Panc1 (cell line): ENCODE results near the gene TTC39B.

ENCODE experiments used
- POLR2AphosphoS5 ChIP-seq: IDR thresholded peaks from 2 replicates; pipeline ENCODE4 v1.6.1; 2012; ENCODE audit warnings: mild to moderate bottlenecking, low read depth, low read length, moderate library complexity
- SIN3A ChIP-seq: IDR thresholded peaks from 2 replicates; pipeline ENCODE4 v1.6.1; 2012; ENCODE audit warnings: low read depth, mild to moderate bottlenecking, low read length, moderate library complexity, borderline replicate concordance; ENCODE audit not compliant: insufficient read depth
- TCF7L2 ChIP-seq: IDR thresholded peaks from 2 replicates; pipeline ENCODE4 v1.6.1; 2011; ENCODE audit warnings: mild to moderate bottlenecking, low read depth, low read length, inconsistent platforms
- TF ChIP-seq, protein P1 (sequence below): fragments of 450-650 bp; IDR thresholded peaks from 2 replicates; pipeline ENCODE4 v1.5.1; 2017; ENCODE audit warnings: mild to moderate bottlenecking
- TF ChIP-seq, protein P2 (sequence below), 2 experiments: IDR thresholded peaks; 2 replicates each; pipeline ENCODE4 v1.6.1; 2011 to 2012; ENCODE audit warnings: low read depth in 2 of 2, control low read depth in 1 of 2, low read length in 1 of 2, mild to moderate bottlenecking in 1 of 2, moderate library complexity in 1 of 2; ENCODE audit not compliant: insufficient read depth in 1 of 2

- TF ChIP-seq, protein P1, sequence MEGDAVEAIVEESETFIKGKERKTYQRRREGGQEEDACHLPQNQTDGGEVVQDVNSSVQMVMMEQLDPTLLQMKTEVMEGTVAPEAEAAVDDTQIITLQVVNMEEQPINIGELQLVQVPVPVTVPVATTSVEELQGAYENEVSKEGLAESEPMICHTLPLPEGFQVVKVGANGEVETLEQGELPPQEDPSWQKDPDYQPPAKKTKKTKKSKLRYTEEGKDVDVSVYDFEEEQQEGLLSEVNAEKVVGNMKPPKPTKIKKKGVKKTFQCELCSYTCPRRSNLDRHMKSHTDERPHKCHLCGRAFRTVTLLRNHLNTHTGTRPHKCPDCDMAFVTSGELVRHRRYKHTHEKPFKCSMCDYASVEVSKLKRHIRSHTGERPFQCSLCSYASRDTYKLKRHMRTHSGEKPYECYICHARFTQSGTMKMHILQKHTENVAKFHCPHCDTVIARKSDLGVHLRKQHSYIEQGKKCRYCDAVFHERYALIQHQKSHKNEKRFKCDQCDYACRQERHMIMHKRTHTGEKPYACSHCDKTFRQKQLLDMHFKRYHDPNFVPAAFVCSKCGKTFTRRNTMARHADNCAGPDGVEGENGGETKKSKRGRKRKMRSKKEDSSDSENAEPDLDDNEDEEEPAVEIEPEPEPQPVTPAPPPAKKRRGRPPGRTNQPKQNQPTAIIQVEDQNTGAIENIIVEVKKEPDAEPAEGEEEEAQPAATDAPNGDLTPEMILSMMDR: no peak
- TF ChIP-seq, protein P2, sequence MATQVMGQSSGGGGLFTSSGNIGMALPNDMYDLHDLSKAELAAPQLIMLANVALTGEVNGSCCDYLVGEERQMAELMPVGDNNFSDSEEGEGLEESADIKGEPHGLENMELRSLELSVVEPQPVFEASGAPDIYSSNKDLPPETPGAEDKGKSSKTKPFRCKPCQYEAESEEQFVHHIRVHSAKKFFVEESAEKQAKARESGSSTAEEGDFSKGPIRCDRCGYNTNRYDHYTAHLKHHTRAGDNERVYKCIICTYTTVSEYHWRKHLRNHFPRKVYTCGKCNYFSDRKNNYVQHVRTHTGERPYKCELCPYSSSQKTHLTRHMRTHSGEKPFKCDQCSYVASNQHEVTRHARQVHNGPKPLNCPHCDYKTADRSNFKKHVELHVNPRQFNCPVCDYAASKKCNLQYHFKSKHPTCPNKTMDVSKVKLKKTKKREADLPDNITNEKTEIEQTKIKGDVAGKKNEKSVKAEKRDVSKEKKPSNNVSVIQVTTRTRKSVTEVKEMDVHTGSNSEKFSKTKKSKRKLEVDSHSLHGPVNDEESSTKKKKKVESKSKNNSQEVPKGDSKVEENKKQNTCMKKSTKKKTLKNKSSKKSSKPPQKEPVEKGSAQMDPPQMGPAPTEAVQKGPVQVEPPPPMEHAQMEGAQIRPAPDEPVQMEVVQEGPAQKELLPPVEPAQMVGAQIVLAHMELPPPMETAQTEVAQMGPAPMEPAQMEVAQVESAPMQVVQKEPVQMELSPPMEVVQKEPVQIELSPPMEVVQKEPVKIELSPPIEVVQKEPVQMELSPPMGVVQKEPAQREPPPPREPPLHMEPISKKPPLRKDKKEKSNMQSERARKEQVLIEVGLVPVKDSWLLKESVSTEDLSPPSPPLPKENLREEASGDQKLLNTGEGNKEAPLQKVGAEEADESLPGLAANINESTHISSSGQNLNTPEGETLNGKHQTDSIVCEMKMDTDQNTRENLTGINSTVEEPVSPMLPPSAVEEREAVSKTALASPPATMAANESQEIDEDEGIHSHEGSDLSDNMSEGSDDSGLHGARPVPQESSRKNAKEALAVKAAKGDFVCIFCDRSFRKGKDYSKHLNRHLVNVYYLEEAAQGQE (IDR thresholded peaks at IDR 0.05; ENCODE audit: insufficient read depth in 1 of 2, low read depth in 2 of 2, low read length in 1 of 2): no peak
- TF ChIP-seq POLR2AphosphoS5 (no peak), SIN3A (no peak), TCF7L2 (no peak)
Observed at GRCh38 chr9:15213249-15213648, 93.8 kb downstream of the TTC39B start.
